Chondrocyte (in vitro differentiated cells): ENCODE results near the gene ACOT9. TPM values are rescaled to one million over a fixed set of nuclear protein-coding genes. Genes with fewer than 3 reads are reported as not detected.
"Not testable (repeated sequence)": the region's sequence is repeated elsewhere in the genome, so short reads cannot be mapped to it uniquely, and the experiment has no call there.

Experiments
- DNase-seq: peaks from one replicate; pipeline ENCODE4 v3.0.0; 2021; ENCODE audit warnings: mixed read lengths, low spot score
- H3K27ac Mint-ChIP-seq: one replicate; pipeline ENCODE4 v1.8.0; 2021; ENCODE audit warnings: mild to moderate bottlenecking, moderate library complexity, mixed read lengths; ENCODE audit not compliant: unreplicated experiment
- H3K27me3 Mint-ChIP-seq: 2 replicates; pipeline ENCODE4 v1.8.0; 2021; ENCODE audit warnings: low read depth, mixed read lengths
- H3K36me3 Mint-ChIP-seq: 2 replicates; pipeline ENCODE4 v1.8.0; 2021; ENCODE audit warnings: low read depth, mixed read lengths
- H3K4me1 Mint-ChIP-seq: 2 replicates; pipeline ENCODE4 v1.8.0; 2021; ENCODE audit warnings: low read depth, mild to moderate bottlenecking, mixed read lengths
- H3K4me3 Mint-ChIP-seq: one replicate; pipeline ENCODE4 v1.8.0; 2021; ENCODE audit warnings: mild to moderate bottlenecking, moderate library complexity, mixed read lengths; ENCODE audit not compliant: unreplicated experiment
- H3K9me3 Mint-ChIP-seq: 2 replicates; pipeline ENCODE4 v1.8.0; 2021; ENCODE audit warnings: low read depth, mixed read lengths
- CTCF ChIP-seq: fragments of 200-600 bp; sonication (generic); IDR thresholded peaks from 2 replicates; pipeline ENCODE4 v1.5.0; 2021; ENCODE audit warnings: antibody characterized with exemption, mild to moderate bottlenecking, moderate library complexity
- total RNA-seq: library from RNA; stranded (reverse); gene quantifications from 3 replicates; pipeline ENCODE4 v1.2.1, GENCODE V29; 2021

Gene ACOT9
- total RNA-seq, 1 donor from 2014 or later: 99.6 TPM

DNA sequence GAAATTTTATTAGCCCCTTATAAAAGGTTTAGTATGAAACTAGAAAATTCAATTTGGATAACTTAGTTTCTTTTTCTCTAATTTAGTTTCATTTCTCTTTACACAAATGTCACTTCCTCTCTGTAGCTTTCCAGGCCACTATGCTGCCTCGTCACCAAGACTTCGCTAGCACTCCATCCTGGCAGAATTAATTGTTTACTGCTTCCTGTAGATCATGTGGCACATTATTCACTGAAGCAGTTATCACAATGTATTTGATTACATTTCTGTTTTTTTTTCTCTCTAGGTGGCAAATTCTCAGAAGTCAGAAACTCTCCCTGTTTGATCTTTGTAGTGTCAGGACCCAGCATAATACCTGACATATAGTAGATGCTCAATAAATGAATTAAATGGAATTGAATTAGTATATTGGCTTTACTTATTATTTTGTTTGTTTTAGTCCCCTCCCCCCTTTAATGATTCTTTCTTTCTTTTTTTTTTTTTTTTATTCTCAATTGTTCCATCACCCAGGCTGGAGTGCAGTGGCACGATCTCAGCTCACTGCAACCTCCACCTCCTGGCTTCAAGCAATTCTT, 30.6 kb upstream of the ACOT9 start:
- no peak for DNase-seq
- H3K27ac Mint-ChIP-seq: peak overlapping the region; percentile 3
- no peaks in the 10 kb centered on the region for H3K36me3 Mint-ChIP-seq
- H3K9me3 Mint-ChIP-seq: no peaks in the 10 kb centered on the region
- TF ChIP-seq CTCF: no peak
- no peak overlapping the region for H3K4me3 Mint-ChIP-seq
- H3K27me3 Mint-ChIP-seq: no peaks in the 10 kb centered on the region
- no peaks in the 10 kb centered on the region for H3K4me1 Mint-ChIP-seq

DNA sequence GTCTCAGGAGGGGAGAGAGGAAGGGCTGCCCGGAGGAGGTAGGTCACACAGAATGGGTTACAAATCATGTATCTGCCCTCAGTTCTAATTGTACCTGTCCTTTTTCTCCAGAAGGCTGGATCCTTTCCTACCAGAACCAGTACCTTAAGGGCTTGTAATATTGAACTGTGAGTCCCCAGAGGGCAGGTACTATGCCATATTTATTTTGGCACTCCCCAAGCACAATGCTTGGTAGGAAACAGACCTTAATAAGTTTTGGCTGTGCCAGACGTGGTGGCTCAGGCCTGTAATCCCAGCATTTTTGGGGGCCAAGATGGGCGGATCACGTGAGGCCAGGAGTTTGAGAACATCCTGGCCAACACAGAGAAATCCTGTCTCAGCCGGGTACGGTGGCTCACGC, 28.0 kb upstream of the ACOT9 start:
- not testable (repeated sequence) for DNase-seq, H3K36me3 Mint-ChIP-seq, H3K27ac Mint-ChIP-seq, H3K4me3 Mint-ChIP-seq, H3K4me1 Mint-ChIP-seq, H3K27me3 Mint-ChIP-seq, H3K9me3 Mint-ChIP-seq

DNA sequence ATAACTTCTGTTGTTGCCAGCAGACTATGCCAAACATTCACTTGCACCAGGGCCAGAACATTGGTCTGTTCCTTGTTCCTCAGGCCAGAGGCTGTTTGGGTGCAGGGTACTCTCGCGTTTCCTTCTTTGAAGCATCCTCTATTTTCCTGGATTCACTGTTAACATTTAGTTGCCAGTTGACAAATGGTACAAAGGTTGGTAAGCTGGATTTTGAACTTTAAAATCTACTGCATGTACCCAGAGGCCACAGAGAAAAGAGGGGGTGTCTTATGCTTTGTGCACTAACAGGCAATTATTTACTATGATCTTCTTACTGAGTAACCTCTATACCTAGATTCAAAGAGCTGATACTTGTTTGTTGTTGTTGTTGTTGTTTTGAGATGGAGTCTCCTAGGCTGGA, 27.1 kb upstream of the ACOT9 start:
- H3K4me3 Mint-ChIP-seq: no peak overlapping the region
- no peaks in the 10 kb centered on the region for H3K9me3 Mint-ChIP-seq
- TF ChIP-seq CTCF: no peak
- no peaks in the 10 kb centered on the region for H3K36me3 Mint-ChIP-seq
- no peak overlapping the region for H3K27ac Mint-ChIP-seq
- DNase-seq: no peak
- no peaks in the 10 kb centered on the region for H3K27me3 Mint-ChIP-seq
- no peaks in the 10 kb centered on the region for H3K4me1 Mint-ChIP-seq

GRCh38 chrX:23766650-23767551, 23.8 kb upstream of the ACOT9 start:
- Mint-ChIP-seq H3K4me1 (no peaks in the 10 kb centered on the region), H3K4me3 (no peak overlapping the region), H3K27me3 (no peaks in the 10 kb centered on the region), H3K36me3 (no peaks in the 10 kb centered on the region), H3K27ac (no peak overlapping the region), H3K9me3 (no peaks in the 10 kb centered on the region)
- TF ChIP-seq CTCF: no peak
- no peak for DNase-seq

DNA sequence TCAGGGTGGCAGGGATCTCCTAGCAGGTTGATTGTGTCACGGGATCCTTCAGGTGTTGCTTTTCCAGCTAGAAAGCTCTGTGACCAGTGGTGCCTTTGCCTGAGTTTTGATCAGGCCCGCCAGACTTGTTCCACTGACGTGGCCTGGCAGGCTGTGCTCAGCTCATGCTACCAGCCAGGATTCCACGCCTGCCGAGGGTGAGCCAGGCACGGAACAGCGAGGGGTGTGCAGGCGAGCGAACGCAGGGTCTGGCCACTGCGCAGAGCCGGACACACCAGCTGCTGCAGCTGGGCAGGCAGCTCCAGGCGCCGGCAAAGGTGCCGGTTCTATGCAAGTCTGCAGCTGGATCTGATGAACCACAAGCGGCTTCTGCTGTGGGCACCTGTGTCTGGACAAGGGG, 22.8 kb upstream of the ACOT9 start:
- Mint-ChIP-seq H3K27ac (no peak overlapping the region), H3K4me1 (no peaks in the 10 kb centered on the region), H3K9me3 (no peaks in the 10 kb centered on the region), H3K4me3 (no peak overlapping the region), H3K27me3 (no peaks in the 10 kb centered on the region), H3K36me3 (no peaks in the 10 kb centered on the region)
- no peak for DNase-seq
- TF ChIP-seq CTCF: no peak
